Activated CD8-positive, alpha-beta memory T cell treated with anti-CD3 and anti-CD28 coated beads, Interleukin-2, amount 50 U/mL, for 24 hours (primary cell): Measurements from ENCODE around the gene RAD51AP1.
"Not testable (repeated sequence)": the region's sequence is repeated elsewhere in the genome, so short reads cannot be mapped to it uniquely, and the experiment has no call there.

Experiments
- DNase-seq: peaks from one replicate; pipeline ENCODE4 v3.0.0-alpha.2; 2020; ENCODE audit errors: extremely low read depth

RAD51AP1 gene

DNA sequence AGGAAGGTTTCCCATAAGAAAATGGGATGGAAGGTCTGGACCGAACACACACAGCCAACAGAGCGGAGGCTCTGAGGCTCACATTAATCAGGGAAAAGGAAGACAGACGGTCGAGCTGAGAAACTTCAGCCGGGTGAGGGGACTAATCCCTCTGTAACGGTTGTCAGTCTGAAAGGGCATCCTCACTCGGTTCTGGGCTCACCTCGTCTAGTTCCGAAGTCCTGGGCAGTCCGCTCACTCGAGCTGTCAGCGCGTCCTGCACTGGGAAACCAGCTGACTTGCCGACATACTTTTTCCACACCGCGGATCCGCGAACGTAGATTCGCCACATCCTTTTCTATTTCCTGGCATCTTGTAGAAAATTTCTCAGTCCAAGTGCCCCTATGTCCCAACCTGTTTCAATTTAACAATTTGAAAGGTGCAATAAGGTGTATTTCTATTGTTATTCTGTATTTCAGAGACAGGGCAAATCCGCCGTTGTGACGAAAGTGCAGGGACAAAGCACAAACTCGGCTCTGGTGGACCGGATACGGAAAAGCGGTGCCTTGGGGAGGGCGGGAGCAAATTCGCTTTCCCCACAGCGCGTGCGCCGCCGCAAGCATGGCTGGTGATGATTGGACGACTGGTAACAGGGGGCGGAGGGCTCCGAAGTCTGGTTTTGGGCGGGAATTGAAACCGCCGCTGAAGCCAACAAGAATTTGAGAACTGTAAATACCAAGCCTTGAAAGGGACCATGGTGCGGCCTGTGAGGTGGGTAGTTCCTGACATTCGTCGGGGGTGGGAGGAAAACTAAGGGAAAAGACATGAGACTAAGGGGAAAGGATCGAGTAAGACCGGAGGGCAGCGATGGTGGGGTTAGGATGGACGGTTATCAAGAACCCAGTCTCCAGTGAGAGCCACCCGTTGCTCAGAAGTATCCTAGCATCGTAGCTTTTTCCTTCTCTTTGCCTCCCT lies at the start of gene RAD51AP1:
TSS of gene RAD51AP1 (plus strand) at position 684 of the 954 bp plus-strand sequence. CDS start at position 734, 50 bp downstream.
- peak; percentile 86 for DNase-seq

- DNase-seq, result no peak
Measured at GRCh38 chr12:4489556-4489955, 49.1 kb upstream of the RAD51AP1 start.

- no peak for DNase-seq
Measured at GRCh38 chr12:4490973-4491372, 47.7 kb upstream of the RAD51AP1 start.

GRCh38 chr12:4496145-4496838 lies 42.4 kb upstream of the RAD51AP1 start:
- no peak for DNase-seq

- no peak for DNase-seq
Measured at GRCh38 chr12:4499186-4499585, 39.5 kb upstream of the RAD51AP1 start.

DNA sequence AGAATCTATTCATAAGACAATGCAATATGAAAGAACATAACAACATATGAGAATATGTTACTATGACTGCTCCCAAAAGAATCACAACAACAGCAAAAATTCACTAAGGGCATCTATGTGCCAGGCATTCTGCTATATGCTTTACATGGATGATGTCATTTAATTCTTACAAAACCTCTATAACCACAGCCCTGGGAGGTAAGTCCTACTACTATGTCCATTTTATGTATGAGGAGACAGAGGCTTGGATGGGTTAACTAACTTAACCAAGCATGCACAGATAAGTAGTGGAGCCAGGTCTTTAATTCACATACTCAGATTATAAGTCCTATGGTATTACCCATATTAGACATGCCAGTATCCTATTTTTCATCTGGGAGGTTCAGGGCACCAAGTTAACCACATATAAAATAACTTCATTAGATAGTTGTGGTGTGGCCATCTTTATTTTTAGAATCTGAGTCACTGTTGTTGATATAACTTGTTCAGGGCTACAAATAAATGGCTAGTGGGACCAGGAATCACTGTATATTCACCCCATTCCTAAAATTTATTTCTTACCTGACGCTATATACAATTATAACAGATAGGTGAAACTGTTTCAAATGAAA lies 33.2 kb upstream of the RAD51AP1 start:
- no peak for DNase-seq

GRCh38 chr12:4506430-4506829 lies 32.3 kb upstream of the RAD51AP1 start:
- no peak for DNase-seq

- DNase-seq, result no peak
Measured at GRCh38 chr12:4506870-4507269, 31.8 kb upstream of the RAD51AP1 start.

DNA sequence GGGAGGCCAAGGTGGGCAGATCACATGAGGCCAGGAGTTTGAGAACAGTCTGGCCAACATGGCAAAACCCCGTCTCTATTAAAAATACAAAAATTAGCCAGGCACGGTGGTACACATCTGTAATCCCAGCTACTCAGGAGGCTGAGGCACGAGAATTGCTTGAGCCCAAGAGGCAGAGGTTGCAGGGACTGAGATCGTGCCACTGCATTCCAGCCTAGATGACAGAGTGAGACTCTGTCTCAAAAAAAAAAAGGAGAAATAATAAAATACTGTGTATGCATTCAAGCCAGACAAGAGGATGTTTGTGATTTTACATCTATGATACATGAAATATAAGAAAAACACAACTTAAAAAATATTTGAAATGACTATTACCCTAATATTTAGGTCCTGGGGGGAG lies 30.2 kb upstream of the RAD51AP1 start:
- not testable (repeated sequence) for DNase-seq

DNA sequence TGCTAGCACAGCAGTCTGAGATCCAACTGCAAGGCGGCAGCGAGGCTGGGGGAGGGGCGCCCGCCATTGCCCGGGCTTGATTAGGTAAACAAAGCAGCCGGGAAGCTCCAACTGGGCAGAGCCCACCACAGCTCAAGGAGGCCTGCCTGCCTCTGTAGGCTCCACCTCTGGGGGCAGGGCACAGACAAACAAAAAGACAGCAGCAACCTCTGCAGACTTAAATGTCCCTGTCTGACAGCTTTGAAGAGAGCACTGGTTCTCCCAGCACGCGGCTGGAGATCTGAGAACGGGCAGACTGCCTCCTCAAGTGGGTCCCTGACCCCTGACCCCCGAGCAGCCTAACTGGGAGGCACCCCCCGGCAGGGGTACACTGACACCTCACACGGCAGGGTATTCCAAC lies 29.4 kb upstream of the RAD51AP1 start:
- not testable (repeated sequence) for DNase-seq

- no peak for DNase-seq
Measured at GRCh38 chr12:4518106-4518728, 20.5 kb upstream of the RAD51AP1 start.

- not testable (repeated sequence) for DNase-seq
Measured at GRCh38 chr12:4523443-4523842, 15.2 kb upstream of the RAD51AP1 start.

DNA sequence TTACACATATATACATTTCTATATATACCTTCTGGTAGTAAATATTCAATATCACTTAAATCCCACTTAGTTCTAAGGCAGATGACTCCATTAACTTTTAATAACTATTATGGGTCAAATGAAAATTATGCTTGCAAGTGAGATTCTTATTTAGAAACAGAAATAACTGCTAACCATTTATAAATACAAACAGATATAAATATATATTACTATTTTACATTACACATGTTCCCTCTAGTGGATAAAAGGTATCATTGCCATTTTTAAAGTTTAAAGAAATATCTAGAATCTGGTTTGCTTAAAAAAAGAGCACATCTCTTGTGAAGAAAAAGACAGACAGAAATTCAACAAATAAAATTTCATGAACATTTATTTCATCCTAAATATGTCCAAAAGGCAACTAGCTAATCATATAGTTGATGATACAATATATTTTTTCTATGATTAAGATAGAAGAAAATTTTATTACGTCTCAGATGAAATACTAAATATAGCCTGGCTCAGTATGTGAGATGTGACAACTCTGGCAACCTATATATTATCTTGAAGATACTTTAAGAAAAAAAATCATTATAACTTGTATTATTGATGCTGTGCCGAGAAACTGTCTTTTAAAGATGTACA lies 11.7 kb upstream of the RAD51AP1 start:
- no peak for DNase-seq

- DNase-seq, result no peak
Measured at GRCh38 chr12:4530160-4530559, 8.5 kb upstream of the RAD51AP1 start.

- DNase-seq, result no peak
Measured at GRCh38 chr12:4530982-4531586, 7.6 kb upstream of the RAD51AP1 start.

- no peak for DNase-seq
Measured at GRCh38 chr12:4535092-4535491, 3.6 kb upstream of the RAD51AP1 start.

- DNase-seq, result no peak
Measured at GRCh38 chr12:4535871-4536270, 2.8 kb upstream of the RAD51AP1 start.

- no peak for DNase-seq
Measured at GRCh38 chr12:4539167-4539870, 629 bp downstream of the RAD51AP1 start.

DNA sequence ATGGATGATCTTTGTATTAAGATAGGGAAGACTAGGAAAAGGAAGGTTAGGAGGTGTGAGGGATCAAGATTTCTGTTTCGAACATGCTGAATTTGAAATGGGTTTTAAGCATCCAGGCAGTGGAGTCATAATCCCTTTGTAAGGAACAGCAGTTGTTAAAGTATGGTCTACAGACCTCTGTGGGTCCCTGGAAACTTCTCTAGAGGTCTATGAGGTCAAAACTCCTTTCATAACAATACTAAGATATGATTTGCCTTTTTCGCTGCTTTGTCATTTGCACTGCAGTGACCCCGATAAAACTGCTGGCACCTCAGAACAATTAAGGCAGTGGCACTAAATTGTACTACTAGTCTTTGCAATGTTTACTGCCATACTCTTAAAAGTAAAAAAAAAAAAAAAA lies 1.5 kb downstream of the RAD51AP1 start:
- DNase-seq, result no peak

DNA sequence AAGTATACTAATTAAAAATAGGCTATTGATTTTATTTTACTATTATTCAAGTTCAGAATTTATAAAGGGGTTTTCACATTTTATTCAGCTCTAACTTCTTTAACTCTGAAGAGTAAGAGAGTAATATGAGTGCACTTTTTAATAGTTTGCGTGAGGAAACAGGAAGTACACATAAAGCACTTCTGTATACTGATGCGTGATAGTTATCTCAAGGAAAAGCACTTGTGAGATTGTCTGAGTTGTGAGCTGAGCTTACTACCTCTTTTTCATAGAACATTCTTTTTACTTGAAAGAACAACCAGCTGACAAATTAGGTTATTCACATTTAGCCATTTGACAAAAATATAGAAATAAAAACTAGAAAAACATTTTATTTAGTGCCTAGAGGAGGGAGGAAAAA lies 1.9 kb downstream of the RAD51AP1 start:
- DNase-seq, result no peak
